Activated CD8-positive, alpha-beta memory T cell treated with anti-CD3 and anti-CD28 coated beads for 36 hours (primary cell): ENCODE data around the gene DNAL1. TPM values are rescaled to one million over a fixed set of nuclear protein-coding genes. Genes with fewer than 3 reads are reported as not detected.

ENCODE experiments used
- CTCF ChIA-PET: fragments of 350-600 bp; sonication (Branson Sonifier 250); formaldehyde crosslinking; loops from one replicate; lab custom pipeline; 2021; ENCODE audit warnings: antibody characterized with exemption; lab: Charles Lee
- POLR2A ChIA-PET: fragments of 350-600 bp; sonication (Branson Sonifier 250); formaldehyde crosslinking; loops from one replicate; lab custom pipeline; 2021; ENCODE audit warnings: antibody characterized with exemption; lab: Charles Lee
- total RNA-seq, 2 experiments: library from RNA; stranded (reverse); gene quantifications; one replicate each; pipeline ENCODE4 v1.2.3, GENCODE V29; 2021

DNAL1 gene
- total RNA-seq, 2 experiments from 2014 or later = 9.9 TPM

GRCh38 chr14:73717266-73717665 is 72.5 kb downstream of the DNAL1 start:
- POLR2A ChIA-PET = no interaction called here
- CTCF ChIA-PET = interaction anchor here (0.7 to 1.7 kb wide), 4 partner anchors 11 to 97 kb away, joined by 3 to 6 read pairs (median 3); no protein-coding TSS in a partner anchor

GRCh38 chr14:73717711-73718417 is 73.1 kb downstream of the DNAL1 start:
- ChIA-PET CTCF (interaction anchor here (1.0 to 1.7 kb wide), 2 partner anchors 10 to 11 kb away, joined by 3 to 6 read pairs; no protein-coding TSS in a partner anchor), POLR2A (no interaction called here)

GRCh38 chr14:73718418-73719251 is 73.8 kb downstream of the DNAL1 start:
- ChIA-PET POLR2A (no interaction called here), CTCF (no interaction called here)

GRCh38 chr14:73719361-73719760 is 74.6 kb downstream of the DNAL1 start:
- POLR2A ChIA-PET = interaction anchor here (0.6 kb wide), 1 partner anchor 112 kb away, joined by 3 read pairs; no protein-coding TSS in a partner anchor
- CTCF ChIA-PET = no interaction called here

- ChIA-PET CTCF (interaction anchor here (0.8 to 1.3 kb wide), 3 partner anchors 21 to 132 kb away, joined by 3 to 7 read pairs (median 3); partner anchors contain the start of gene PTGR2), POLR2A (interaction anchor here (0.6 kb wide), 1 partner anchor 112 kb away, joined by 3 read pairs; no protein-coding TSS in a partner anchor)
These were observed 75.0 kb downstream of the DNAL1 start for GRCh38 chr14:73719791-73720190.

- POLR2A ChIA-PET = no interaction called here
- CTCF ChIA-PET = interaction anchor here (0.8 to 1.3 kb wide), 3 partner anchors 21 to 131 kb away, joined by 3 to 7 read pairs (median 3); partner anchors contain the start of gene PTGR2
These were observed 75.8 kb downstream of the DNAL1 start for GRCh38 chr14:73720636-73721035.

- CTCF ChIA-PET = interaction anchor here (1.2 to 1.3 kb wide), 2 partner anchors 20 to 130 kb away, joined by 3 to 7 read pairs; partner anchors contain the start of gene PTGR2
These were observed 76.5 kb downstream of the DNAL1 start for GRCh38 chr14:73721101-73721821.

GRCh38 chr14:73722581-73722980 is 77.8 kb downstream of the DNAL1 start:
- POLR2A ChIA-PET = interaction anchor here (0.5 to 1.1 kb wide), 2 partner anchors 20 to 277 kb away, joined by 3 to 7 read pairs; no protein-coding TSS in a partner anchor

More at GRCh38 chr14:73721101-73721821, 76.5 kb downstream of the DNAL1 start:
- POLR2A ChIA-PET = no interaction called here

GRCh38 chr14:73723406-73723796 is 78.6 kb downstream of the DNAL1 start:
- ChIA-PET POLR2A (interaction anchor here (0.6 to 1.1 kb wide), 3 partner anchors 19 to 107 kb away, joined by 3 read pairs; no protein-coding TSS in a partner anchor), CTCF (interaction anchor here (0.7 to 1.8 kb wide), 5 partner anchors 10 to 102 kb away, joined by 3 to 6 read pairs (median 4); no protein-coding TSS in a partner anchor)

More at GRCh38 chr14:73722581-73722980, 77.8 kb downstream of the DNAL1 start:
- CTCF ChIA-PET = interaction anchor here (0.6 to 1.8 kb wide), 2 partner anchors 103 to 194 kb away, joined by 3 to 4 read pairs; no protein-coding TSS in a partner anchor

GRCh38 chr14:73723797-73724661 is 79.2 kb downstream of the DNAL1 start:
- CTCF ChIA-PET = interaction anchor here (0.7 to 1.8 kb wide), 5 partner anchors 11 to 102 kb away, joined by 3 to 6 read pairs (median 4); no protein-coding TSS in a partner anchor
- POLR2A ChIA-PET = interaction anchor here (0.5 to 1.1 kb wide), 5 partner anchors 13 to 106 kb away, joined by 3 to 11 read pairs (median 3); no protein-coding TSS in a partner anchor

GRCh38 chr14:73724696-73725095 is 79.9 kb downstream of the DNAL1 start:
- ChIA-PET CTCF (interaction anchor here (1.3 to 1.4 kb wide), 3 partner anchors 16 to 101 kb away, joined by 4 to 6 read pairs (median 4); no protein-coding TSS in a partner anchor), POLR2A (interaction anchor here (0.5 to 0.6 kb wide), 2 partner anchors 13 to 104 kb away, joined by 3 to 11 read pairs; no protein-coding TSS in a partner anchor)

GRCh38 chr14:73725116-73726024 is 80.6 kb downstream of the DNAL1 start:
- ChIA-PET CTCF (interaction anchor here (1.3 kb wide), 1 partner anchor 100 kb away, joined by 4 read pairs; no protein-coding TSS in a partner anchor), POLR2A (interaction anchor here (1.2 kb wide), 1 partner anchor 12 kb away, joined by 3 read pairs; no protein-coding TSS in a partner anchor)

- POLR2A ChIA-PET = interaction anchor here (1.2 kb wide), 1 partner anchor 13 kb away, joined by 3 read pairs; no protein-coding TSS in a partner anchor
- CTCF ChIA-PET = interaction anchor here (1.3 to 4.8 kb wide), 2 partner anchors 27 to 100 kb away, joined by 4 to 28 read pairs; no protein-coding TSS in a partner anchor
These were observed 81.5 kb downstream of the DNAL1 start for GRCh38 chr14:73726025-73726961.

GRCh38 chr14:73727166-73727565 is 82.4 kb downstream of the DNAL1 start:
- ChIA-PET POLR2A (interaction anchor here (1.5 kb wide), 1 partner anchor 13 kb away, joined by 4 read pairs; the partner anchor contains the start of gene PNMA1), CTCF (interaction anchor here (0.6 to 4.8 kb wide), 5 partner anchors 10 to 126 kb away, joined by 3 to 28 read pairs (median 8); no protein-coding TSS in a partner anchor)
